Right hindlimb (tissue), 1 donor: Measurements from ENCODE around the gene EDN1.

Experiments used
- DNase-seq: peaks from one replicate; pipeline ENCODE4 v3.0.0-alpha.2; 2018

The EDN1 gene

DNA sequence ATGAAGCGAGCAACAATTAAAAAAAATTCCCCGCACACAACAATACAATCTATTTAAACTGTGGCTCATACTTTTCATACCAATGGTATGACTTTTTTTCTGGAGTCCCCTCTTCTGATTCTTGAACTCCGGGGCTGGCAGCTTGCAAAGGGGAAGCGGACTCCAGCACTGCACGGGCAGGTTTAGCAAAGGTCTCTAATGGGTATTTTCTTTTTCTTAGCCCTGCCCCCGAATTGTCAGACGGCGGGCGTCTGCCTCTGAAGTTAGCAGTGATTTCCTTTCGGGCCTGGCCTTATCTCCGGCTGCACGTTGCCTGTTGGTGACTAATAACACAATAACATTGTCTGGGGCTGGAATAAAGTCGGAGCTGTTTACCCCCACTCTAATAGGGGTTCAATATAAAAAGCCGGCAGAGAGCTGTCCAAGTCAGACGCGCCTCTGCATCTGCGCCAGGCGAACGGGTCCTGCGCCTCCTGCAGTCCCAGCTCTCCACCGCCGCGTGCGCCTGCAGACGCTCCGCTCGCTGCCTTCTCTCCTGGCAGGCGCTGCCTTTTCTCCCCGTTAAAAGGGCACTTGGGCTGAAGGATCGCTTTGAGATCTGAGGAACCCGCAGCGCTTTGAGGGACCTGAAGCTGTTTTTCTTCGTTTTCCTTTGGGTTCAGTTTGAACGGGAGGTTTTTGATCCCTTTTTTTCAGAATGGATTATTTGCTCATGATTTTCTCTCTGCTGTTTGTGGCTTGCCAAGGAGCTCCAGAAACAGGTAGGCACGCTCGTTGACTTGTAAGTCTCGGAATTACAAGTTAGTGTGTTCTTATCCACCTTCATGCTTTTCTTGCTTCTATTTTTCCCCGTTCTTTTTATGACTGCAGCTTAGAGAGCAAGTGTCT is at the start of gene EDN1:
Gene EDN1, plus strand, starts transcription at position 429 of the 888 bp plus-strand sequence. Its CDS starts 269 bp downstream, at position 698.
- DNase-seq = peak; percentile 77

DNA sequence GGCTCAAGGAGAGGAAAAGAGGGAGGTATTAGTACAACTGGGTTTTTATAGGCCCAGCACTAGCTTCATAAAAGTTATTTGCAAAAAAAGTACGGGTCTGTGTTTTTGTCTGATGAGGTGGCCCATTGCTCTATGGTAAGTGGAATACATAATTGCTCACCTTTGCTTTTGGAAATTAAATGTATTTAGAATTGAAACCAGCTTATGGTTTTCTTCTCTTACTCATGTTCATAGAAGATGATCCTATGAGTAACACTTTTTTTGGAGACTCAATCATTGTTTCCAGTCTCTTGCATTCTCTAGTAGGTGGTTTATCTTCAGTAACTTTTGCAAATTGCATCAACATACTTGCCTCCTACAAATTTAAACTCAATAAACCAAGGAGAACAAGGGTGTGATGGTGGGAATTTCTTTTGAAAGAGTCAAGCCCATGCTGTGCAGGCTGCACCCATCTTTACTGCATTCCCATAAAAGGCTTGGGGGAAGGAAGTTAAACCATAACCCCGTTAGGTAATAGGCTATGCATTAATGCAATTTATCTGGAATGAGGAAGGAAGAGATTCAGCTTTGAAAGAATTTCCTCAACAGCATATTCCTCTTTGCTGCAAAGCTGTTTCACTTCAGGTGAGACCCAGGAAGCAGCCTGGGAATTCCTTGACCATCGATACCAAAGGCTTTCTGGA is 48.5 kb upstream of the EDN1 start:
- DNase-seq = no peak

DNA sequence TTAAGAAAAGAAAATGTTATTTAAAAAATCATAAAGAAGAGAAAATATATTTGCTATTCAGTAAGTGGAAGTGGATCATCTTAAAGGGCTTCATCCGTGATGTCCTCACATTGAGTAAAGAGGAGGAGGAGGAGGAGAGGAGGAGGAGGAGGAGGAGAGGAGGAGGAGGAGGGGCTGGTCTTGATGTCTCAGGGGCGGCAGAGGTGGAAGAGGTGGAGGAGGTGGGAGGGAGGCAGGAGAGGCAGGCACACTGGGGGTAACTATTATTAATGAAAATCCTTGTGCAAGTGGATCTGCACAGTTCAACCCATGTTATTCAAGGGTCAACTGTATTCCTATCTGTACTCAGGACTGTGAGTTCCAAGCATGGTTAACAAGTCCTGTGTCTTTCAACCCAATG is 47.0 kb upstream of the EDN1 start:
- DNase-seq = no peak

DNA sequence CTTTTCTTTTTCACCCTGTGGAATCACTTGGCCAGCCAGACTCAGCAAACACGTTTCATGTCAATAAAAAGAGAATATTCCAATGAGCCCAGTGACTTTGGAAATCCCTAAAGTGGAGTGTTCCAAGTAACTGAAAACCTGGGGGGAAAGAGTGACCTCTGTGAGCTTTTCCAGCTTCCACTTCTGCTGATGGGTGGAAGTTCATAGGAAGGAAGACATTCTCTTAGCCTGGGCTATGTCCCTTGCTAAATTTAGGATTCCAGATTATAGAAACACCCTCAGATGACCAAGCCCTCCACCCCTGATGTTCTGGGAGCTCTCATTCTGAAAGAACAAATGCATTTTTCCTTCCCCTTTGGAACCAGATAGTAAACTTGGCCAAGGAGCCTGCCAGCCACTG is 44.8 kb upstream of the EDN1 start:
- no peak for DNase-seq

DNA sequence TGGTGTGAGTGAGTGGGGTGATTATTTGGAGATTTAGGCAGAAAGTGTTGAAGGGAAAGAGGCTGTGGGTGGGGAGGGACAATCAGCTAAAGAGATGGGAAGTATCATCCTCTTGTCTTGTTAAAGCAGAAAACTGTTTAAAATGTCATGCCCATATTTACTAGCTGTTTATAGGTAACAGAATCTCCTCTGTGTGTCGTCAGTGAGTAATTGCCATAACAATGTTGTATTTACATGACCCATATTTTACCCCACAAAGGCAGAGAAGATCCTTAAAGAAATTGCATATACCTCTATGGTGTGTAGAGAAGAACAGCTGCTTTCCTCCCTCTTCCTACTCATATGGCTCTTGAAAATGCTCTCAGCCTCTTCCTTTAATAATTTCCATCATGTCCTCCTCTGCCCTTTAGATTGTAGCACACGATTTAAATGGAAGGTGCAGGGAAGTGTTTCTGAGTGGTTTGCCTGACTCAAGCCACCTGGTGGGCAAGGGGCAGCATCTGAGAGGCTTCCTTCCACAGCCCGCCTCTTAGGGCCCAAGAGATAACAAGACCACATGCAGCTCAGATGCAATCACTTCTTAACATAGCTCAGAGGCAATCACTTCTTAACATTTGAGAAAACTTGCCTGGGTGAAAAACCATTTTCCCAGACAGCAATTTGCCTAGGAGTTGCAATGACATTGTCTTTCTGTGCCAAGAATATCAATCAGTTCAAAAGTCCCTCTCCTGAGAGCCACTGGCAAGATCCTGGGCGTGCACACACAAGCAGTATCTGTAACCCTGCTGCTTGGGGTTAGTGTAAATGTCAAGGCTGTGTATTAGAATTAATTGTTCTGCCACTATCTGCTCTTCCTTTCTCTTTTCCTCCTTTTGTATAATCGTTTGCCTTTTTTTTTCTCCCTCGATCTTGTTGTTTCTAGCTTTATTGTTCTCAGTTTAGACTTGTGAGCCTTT is 44.1 kb upstream of the EDN1 start:
- no peak for DNase-seq

DNA sequence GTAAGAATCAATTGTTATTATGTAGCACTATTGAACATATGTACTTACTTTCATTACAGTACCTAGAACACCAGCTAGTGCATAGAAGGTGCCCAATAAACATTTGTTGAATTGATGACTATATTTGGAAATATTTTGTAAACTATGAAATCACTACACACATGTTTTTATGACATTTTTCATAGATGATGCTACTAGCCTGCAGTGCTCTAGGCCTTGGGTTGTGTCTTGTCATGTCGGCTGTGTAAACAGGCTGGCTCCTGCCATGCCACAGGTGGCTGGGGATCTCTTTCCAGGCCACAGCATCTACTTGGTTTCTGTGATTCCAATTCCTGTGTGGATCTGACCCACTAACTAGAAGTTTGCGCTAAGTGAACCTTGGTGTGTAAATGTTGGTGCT is 43.3 kb upstream of the EDN1 start:
- DNase-seq = no peak

DNA sequence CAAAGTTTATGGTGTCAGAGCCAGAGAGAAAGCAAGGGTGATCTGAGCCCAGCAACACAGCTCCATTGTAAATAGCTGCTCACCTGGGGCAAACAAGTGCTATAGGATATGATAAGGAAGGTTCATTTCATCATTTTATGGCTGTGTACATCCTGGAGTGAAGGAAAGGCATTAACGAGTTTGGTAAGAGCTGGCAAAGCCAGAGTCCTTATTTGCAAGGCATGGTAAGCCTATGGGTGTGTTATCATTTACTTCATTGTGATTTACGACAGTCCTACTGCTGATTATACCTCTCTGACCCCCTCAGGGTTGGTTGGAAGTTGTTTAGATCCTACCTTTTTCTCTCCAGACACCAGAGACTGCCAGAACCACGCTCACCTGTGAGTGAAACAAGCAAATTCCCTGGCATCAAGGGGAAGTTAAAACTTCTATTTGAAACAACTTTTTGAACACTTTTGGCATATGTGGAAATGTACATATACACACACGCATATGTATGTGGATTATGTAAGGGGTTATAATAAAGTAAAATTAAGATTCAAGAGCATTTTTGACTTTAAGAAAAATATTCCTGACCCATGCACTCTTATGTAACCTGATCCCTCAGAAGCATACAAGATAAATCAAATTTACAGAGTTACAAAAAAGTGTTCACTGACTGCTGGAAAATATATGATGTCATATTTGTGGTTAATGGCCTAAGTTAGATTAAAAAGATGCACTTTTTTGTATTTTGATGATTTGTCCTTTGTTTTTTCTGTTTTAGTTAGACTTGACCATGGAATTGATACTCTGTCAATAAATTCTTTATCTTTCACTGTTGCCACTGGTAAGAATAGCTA is 40.4 kb upstream of the EDN1 start:
- no peak for DNase-seq

DNA sequence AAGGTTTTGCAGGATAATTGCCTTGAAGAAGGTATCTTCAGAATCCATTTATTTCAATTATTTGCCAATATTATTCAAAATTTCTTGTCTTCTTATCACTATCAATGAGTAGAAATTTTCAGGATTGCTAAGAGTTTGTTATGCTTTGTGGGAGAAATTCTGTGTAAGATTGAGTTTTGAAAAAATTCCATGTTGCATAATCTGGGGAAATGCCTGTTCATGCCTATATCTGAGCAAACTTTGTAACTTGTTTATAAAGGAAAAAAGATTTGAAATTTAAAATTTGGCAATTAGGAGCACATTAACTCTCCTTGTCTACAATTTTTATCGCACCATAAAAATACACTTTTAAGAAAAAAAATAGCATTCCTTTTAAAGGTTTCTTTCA is 39.8 kb upstream of the EDN1 start:
- no peak for DNase-seq

DNA sequence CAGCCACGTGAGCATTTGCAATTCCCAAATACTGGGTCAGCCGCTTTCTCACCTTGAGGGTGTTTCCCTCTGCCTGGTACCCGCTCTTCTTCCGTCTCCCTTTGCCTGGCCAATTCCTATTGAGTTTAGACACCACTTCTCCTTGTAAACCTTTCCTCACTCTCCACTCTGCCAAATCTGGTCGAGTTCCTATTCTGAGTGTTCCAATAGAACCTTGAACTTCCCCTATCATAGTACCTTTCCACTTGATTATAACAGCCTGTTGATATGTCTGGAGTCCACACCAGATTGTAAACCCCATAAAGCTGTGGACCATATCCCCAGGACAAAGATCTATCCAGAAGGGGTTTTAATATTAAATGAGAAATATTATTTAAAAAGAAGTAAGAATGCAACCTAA is 36.0 kb upstream of the EDN1 start:
- DNase-seq = no peak

DNA sequence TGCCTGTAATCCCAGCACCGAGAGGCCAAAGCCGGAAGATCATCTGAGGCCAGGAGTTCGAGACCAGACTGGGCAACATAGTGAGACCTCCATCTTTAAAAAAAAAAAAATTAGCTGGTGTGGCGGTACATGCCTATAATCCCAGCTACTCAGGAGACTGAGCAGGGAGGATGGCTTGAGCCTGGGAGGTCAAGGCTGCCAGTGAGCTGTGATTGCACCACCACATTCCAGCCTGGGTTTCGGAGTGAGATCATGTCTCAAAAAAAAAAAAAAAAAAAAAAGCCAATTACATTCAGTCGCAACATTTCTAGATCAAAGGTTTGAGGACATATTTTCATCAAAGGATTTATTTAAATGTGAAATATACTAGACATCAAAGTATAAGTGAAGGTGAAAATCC is 32.0 kb upstream of the EDN1 start:
- no peak for DNase-seq

DNA sequence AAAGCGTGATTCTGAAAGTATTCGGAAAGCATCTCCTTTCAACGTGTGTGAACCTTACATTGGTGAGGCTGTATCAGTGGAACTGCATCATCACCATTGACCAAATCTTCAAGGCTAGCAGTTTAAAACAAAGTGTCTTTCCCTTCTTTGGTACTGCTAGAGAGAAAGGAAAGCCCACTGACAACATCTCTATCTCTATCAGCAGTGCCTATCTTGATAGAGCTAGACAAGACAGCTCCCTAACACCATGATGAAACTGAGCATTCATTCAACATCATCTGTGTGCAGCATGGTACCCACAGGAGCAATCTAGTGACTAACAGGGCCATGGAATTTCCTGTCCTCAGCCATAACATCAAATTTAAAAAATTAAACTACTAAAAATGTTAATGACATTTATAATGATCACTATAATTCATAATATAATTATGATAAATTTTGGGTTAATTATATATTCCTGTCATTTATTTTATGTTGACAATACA is 31.5 kb upstream of the EDN1 start:
- no peak for DNase-seq

DNA sequence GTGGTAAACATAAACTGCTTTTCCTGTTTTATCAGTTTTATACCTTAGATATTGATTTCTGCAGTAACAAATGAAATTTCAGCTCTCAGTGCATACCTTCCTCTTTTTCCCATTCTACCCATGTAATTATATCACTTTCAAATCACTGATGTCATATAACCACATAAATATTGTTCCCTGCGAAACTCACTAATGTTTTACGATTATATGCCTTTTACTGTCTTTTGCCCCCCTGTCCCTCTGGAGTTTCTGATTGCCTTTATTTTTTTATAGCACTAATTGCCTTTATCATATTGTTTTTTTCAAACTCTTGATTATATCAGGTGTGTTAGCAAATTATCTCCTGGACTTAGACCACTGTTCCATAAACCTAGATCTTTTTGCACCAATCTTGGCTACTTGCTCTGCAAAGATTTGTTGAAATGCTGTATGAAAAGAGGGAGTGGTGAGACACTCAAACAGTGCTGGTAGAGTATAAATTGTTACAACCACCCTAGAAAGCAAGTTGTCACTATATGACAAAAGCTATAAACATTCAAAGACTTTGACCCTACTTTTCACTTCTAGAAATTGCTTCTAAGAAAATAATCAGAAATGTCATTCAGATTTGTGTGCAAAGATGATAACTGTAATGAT is 29.6 kb upstream of the EDN1 start:
- no peak for DNase-seq

DNA sequence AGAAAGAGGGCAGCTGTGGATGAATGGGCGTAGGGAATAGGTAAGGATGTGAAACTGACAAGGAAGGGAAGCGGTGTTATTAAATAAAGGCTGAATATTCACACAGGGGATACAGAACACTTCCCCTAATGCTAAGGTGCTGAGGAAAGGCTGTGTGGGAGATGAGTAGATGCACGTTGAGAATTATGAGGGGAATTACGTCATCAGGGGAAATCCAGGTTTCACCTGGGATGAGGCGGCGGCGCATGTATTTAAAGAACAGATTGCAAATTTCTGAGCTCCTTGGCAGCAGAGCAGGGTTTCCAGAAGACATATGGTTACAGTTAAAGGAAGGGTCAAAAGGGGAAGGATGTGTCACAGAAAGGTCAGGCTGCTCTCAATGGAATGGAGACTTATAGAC is 28.7 kb upstream of the EDN1 start:
- DNase-seq = no peak

DNA sequence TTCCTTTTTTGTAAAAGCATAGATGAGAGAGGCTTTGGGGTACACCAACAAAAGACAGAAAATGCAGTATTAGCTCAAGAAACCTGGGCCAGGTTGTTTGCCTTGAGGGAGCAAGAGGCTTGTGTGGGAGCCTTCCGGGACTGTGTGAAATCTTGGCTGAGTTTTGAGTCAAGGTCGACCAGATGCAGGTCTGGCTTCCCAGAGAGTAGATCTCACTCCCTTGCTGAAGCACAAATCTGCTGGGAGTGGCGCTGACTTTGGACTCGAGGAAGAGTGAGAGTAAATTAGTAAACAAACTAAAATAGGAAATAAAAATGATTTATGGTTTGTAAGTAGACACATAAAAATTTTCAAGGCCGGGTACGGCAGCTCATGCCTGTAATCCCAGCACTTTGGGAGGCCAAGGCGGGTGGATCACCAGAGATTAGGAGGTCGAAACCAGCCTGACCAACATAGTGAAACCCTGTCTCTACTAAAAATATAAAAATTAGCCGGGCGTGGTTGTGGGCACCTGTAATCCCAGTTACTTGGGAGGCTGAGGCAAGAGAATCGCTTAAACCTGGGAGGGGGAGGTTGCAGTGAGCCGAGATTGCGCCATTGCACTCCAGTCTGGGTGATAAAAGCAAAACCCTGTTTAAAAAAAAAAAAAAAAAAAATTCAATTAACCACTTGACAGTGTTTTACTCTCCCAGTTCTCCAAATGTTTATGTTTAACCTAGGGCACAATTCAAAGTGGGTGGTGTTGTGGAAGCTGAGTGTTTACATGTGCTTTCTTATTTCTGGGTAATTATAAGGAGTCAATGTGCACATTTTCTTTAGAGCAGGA is 27.7 kb upstream of the EDN1 start:
- no peak for DNase-seq

DNA sequence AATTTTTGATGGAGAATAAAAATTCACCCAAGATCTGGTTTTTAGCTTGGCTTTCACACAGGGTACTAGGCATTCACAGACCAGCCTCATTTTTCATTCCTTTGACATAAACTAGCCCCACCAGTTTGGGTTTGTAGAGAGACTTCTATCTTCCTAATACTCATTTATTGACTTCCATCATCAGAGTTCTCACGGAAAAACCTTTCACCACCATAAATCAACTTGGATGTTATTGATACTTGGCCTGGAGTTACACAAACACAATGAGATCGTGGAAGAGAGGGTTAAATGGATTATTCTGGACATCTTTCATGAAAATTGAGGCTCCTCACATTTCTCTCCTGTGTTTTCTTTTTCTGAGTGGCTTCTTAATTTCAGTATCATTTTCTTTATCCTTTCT is 26.8 kb upstream of the EDN1 start:
- DNase-seq = no peak

DNA sequence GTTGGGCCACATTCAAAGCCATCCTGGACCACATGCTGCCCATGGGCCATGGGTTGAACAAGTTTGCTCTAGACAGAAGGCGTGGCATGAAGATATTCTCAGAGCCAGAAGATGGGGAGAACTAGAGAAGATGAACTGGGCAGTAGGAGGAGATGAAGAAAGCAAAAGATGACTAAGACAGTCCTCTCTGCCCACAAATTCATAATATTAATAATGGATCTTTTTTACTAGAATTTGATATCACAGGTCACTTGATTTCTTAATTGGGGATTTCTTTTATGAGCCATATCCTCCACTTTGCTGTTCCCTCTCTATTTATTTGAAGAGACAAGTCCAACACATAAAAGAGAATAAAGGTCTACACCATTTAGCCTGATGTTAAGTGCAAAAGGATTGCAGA is 25.5 kb upstream of the EDN1 start:
- DNase-seq = no peak

DNA sequence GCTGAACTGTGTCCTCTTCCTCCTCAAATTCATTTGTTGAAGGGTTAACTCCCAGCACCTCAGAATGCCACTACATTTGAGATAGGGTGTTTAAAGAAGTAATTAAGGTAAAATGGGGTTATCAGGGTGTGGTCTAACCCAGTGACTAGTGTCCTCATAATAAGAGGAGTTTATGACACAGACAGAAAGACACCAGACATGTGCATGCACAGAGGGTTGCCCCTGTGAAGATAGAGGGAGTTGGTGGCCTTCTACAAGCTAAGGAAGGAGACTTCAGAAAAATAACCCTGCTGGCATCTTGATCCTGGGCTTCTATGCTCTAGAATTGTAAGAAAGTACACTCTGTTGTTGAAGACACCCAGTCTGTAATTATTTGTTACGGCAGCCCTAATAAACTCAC is 24.9 kb upstream of the EDN1 start:
- no peak for DNase-seq

DNA sequence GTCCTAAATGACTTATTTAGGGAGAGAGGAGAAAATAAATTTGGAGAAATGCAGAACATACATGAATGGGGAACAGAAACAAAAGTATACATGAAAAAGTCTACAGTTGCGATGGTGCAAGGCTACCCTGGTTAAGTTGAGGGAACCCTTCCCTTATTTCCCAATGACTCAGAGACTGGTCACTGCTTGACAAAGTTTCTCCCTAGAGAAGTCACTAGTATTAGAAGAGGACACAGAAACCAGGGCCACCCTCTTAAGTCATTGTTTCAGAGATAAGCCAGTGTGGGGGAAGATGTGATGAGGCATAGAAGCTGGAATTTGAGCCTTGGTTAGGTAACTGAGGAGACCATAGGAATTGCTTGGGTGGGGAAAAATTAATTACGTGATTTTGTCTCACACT is 24.4 kb upstream of the EDN1 start:
- no peak for DNase-seq

DNA sequence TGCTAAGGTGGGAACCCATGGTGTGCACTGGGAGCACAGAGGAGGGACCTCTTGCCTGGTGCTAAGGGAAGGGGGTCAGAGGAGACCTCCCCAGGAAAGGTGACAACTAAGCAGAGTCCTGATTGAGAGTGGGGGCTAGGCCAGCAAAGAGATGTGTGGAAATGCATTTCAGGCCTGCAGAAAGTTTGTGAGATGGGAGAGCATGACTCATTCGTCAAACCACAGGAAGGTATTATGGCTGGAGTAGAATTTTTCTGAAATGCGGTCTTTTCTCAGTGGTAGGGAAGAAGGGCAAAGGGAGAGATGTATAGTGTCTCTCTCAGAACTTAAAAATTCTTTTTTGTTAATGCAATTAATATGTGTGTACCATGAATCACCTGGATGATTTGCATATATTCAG is 23.6 kb upstream of the EDN1 start:
- DNase-seq = no peak

DNA sequence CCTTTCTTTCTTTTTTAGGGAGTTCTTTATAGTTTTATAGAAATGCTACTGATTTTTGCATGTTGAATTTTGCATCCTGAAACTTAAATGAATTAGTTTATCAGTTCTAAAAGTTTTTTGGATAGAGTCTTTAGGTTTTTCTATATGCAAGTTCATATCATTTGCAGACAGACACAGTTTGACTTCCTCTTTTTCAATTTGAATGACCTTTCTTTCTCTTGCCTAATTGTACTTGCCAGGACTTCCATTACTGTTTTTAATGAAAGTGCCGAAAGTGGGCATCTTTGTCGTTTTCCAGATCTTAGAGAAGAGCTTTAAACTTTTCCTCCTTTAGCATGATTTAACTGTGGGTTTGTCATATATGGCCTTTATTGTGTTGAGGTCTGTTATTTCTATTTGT is 21.1 kb upstream of the EDN1 start:
- DNase-seq = no peak
